HUES6 (cell line): ENCODE measurements around the gene DNAJC15.

Experiments
- H3K27ac ChIP-seq: 2 replicates; pipeline ENCODE4 v1.7.0; 2013; ENCODE audit warnings: low read depth, mild to moderate bottlenecking, low read length, inconsistent platforms
- H3K27me3 ChIP-seq: 2 replicates; pipeline ENCODE4 v1.6.1; 2013; ENCODE audit warnings: low read length; ENCODE audit not compliant: control insufficient read depth, insufficient read depth
- H3K36me3 ChIP-seq: 2 replicates; pipeline ENCODE4 v1.6.1; 2013; ENCODE audit warnings: low read length; ENCODE audit not compliant: control insufficient read depth, insufficient read depth
- H3K4me1 ChIP-seq: 2 replicates; pipeline ENCODE4 v1.6.1; 2013; ENCODE audit warnings: low read length; ENCODE audit not compliant: control insufficient read depth, insufficient read depth
- H3K4me3 ChIP-seq: 2 replicates; pipeline ENCODE4 v1.5.1; 2013; ENCODE audit warnings: low read depth, low read length
- H3K9ac ChIP-seq: one replicate; pipeline ENCODE4 v1.6.1; 2013; ENCODE audit warnings: mild to moderate bottlenecking, low read length
- H3K9me3 ChIP-seq: 2 replicates; pipeline ENCODE4 v1.6.1; 2013; ENCODE audit warnings: low read depth, low read length; ENCODE audit not compliant: control insufficient read depth, insufficient read depth

The DNAJC15 gene

GRCh38 chr13:43154839-43155238 lies 131.5 kb downstream of the DNAJC15 start:
- Histone ChIP-seq H3K36me3 (no peaks in the 10 kb centered on the region), H3K4me3 (no peak overlapping the region), H3K9me3 (no peaks in the 10 kb centered on the region), H3K27ac (no peak overlapping the region), H3K4me1 (peaks cover 16% of the 10 kb centered on the region; the same call in 1 of the 2 replicates), H3K9ac (no peak overlapping the region), H3K27me3 (no peaks in the 10 kb centered on the region)

- Histone ChIP-seq H3K27ac (no peak overlapping the region), H3K36me3 (no peaks in the 10 kb centered on the region), H3K4me3 (no peak overlapping the region), H3K9ac (no peak overlapping the region), H3K27me3 (no peaks in the 10 kb centered on the region), H3K9me3 (no peaks in the 10 kb centered on the region), H3K4me1 (peaks cover 16% of the 10 kb centered on the region; the same call in 1 of the 2 replicates)
These were observed 133.5 kb downstream of the DNAJC15 start for GRCh38 chr13:43156916-43157315.

- H3K9me3 ChIP-seq = no peaks in the 10 kb centered on the region
- no peak overlapping the region for H3K4me3 ChIP-seq
- no peaks in the 10 kb centered on the region for H3K36me3 ChIP-seq
- no peak overlapping the region for H3K9ac ChIP-seq
- H3K27ac ChIP-seq = no peak overlapping the region
- H3K27me3 ChIP-seq = no peaks in the 10 kb centered on the region
- peaks cover 16% of the 10 kb centered on the region; the same call in 1 of the 2 replicates for H3K4me1 ChIP-seq
These were observed 134.4 kb downstream of the DNAJC15 start for GRCh38 chr13:43157796-43158195.

- H3K36me3 ChIP-seq = no peaks in the 10 kb centered on the region
- H3K4me3 ChIP-seq = no peak overlapping the region
- peaks cover 14% of the 10 kb centered on the region; the same call in 1 of the 2 replicates for H3K4me1 ChIP-seq
- no peak overlapping the region for H3K27ac ChIP-seq
- H3K9me3 ChIP-seq = no peaks in the 10 kb centered on the region
- no peaks in the 10 kb centered on the region for H3K27me3 ChIP-seq
- H3K9ac ChIP-seq = no peak overlapping the region
These were observed 135.1 kb downstream of the DNAJC15 start for GRCh38 chr13:43158516-43158915.

- Histone ChIP-seq H3K36me3 (no peaks in the 10 kb centered on the region), H3K9ac (no peak overlapping the region), H3K27me3 (no peaks in the 10 kb centered on the region), H3K9me3 (no peaks in the 10 kb centered on the region), H3K4me3 (no peak overlapping the region), H3K4me1 (peaks cover 9% of the 10 kb centered on the region; the same call in 1 of the 2 replicates), H3K27ac (no peak overlapping the region)
These were observed 135.7 kb downstream of the DNAJC15 start for GRCh38 chr13:43159026-43159461.
